Peyer's patch (tissue), 4 donors: Measurements from ENCODE around the gene ZBTB7A.

ENCODE experiments used
- CTCF ChIP-seq, 6 experiments: fragments of 450-650 bp in 4 of 6; fragments of 200-600 bp in 2 of 6; sonication (generic) in 1 of 6; IDR thresholded peaks; one replicate each; pipeline ENCODE4 v1.5.1; 2017 to 2019; ENCODE audit warnings: antibody characterized with exemption in 6 of 6, mild to moderate bottlenecking in 3 of 6, moderate library complexity in 1 of 6
- POLR2A ChIP-seq, 2 donors: fragments of 450-650 bp; IDR thresholded peaks; one replicate each; pipeline ENCODE4 v1.5.1; 2017; ENCODE audit warnings: antibody characterized with exemption in 2 of 2, mild to moderate bottlenecking in 2 of 2, moderate library complexity in 2 of 2

- TF ChIP-seq CTCF (IDR thresholded peaks at IDR 0.05) (no peak), POLR2A (IDR thresholded peaks at IDR 0.05) (no peak)
Observed at GRCh38 chr19:4089946-4090345, 23.2 kb upstream of the ZBTB7A start.
